SK-N-DZ (cell line): ENCODE data around the gene MRTFB.
"Not testable (repeated sequence)": the region's sequence is repeated elsewhere in the genome, so short reads cannot be mapped to it uniquely, and the experiment has no call there.

Experiments
- DNase-seq: peaks from one replicate; pipeline ENCODE4 v3.0.0-alpha.2; 2015; ENCODE audit warnings: low spot score

Gene MRTFB

GRCh38 chr16:14132696-14133048, 61.6 kb downstream of the MRTFB start:
- no peak for DNase-seq

- DNase-seq, result no peak
Measured at GRCh38 chr16:14133907-14134306, 62.8 kb downstream of the MRTFB start.

GRCh38 chr16:14135704-14136103, 64.6 kb downstream of the MRTFB start:
- no peak for DNase-seq

GRCh38 chr16:14139872-14140271, 68.8 kb downstream of the MRTFB start:
- no peak for DNase-seq

GRCh38 chr16:14140923-14141322, 69.8 kb downstream of the MRTFB start:
- no peak for DNase-seq

GRCh38 chr16:14146445-14146844, 75.3 kb downstream of the MRTFB start:
- no peak for DNase-seq

GRCh38 chr16:14148016-14148415, 76.9 kb downstream of the MRTFB start:
- DNase-seq, result no peak

GRCh38 chr16:14148569-14148968, 77.5 kb downstream of the MRTFB start:
- no peak for DNase-seq

GRCh38 chr16:14150796-14151195, 79.7 kb downstream of the MRTFB start:
- no peak for DNase-seq

GRCh38 chr16:14151256-14152030, 80.3 kb downstream of the MRTFB start:
- no peak for DNase-seq

GRCh38 chr16:14155572-14156190, 84.6 kb downstream of the MRTFB start:
- DNase-seq, result no peak

GRCh38 chr16:14164916-14165662, 94.0 kb downstream of the MRTFB start:
- no peak for DNase-seq

GRCh38 chr16:14168146-14168545, 97.0 kb downstream of the MRTFB start:
- DNase-seq, result no peak

- DNase-seq, result no peak
Measured at GRCh38 chr16:14172200-14172809, 101.2 kb downstream of the MRTFB start.

- no peak for DNase-seq
Measured at GRCh38 chr16:14175086-14175485, 104.0 kb downstream of the MRTFB start.

- no peak for DNase-seq
Measured at GRCh38 chr16:14177704-14178103, 106.6 kb downstream of the MRTFB start.

GRCh38 chr16:14179116-14179515, 108.0 kb downstream of the MRTFB start:
- no peak for DNase-seq

- no peak for DNase-seq
Measured at GRCh38 chr16:14180481-14180944, 109.4 kb downstream of the MRTFB start.

- no peak for DNase-seq
Measured at GRCh38 chr16:14181371-14182050, 110.4 kb downstream of the MRTFB start.

GRCh38 chr16:14182999-14183398, 111.9 kb downstream of the MRTFB start:
- no peak for DNase-seq

- not testable (repeated sequence) for DNase-seq
Measured at GRCh38 chr16:14183962-14184361, 112.8 kb downstream of the MRTFB start.
